Activated CD8-positive, alpha-beta memory T cell treated with anti-CD3 and anti-CD28 coated beads, Interleukin-2, amount 10 ng/mL, durations not matched to agents 7 days and 5 days (primary cell): ENCODE results near the gene EARS2. TPM values are rescaled to one million over a fixed set of nuclear protein-coding genes. Genes with fewer than 3 reads are reported as not detected.
"Not testable (repeated sequence)": the region's sequence is repeated elsewhere in the genome, so short reads cannot be mapped to it uniquely, and the experiment has no call there.

Source experiments
- ATAC-seq: fragments of 150-1000 bp; cut with Tn5 transposase; one replicate; pipeline ENCODE4 v1.10.0; 2021; ENCODE audit warnings: moderate library complexity
- CTCF ChIA-PET: fragments of 350-600 bp; sonication (Branson Sonifier 250); formaldehyde crosslinking; loops from one replicate; lab custom pipeline; 2021; ENCODE audit warnings: antibody characterized with exemption; lab: Charles Lee
- DNase-seq: peaks from one replicate; pipeline ENCODE4 v3.0.0-alpha.2; 2020
- H3K27ac Mint-ChIP-seq: one replicate; pipeline ENCODE4 v1.8.0; 2021; ENCODE audit warnings: mild to moderate bottlenecking, mixed read lengths
- H3K27me3 Mint-ChIP-seq: one replicate; pipeline ENCODE4 v1.8.0; 2021; ENCODE audit warnings: mixed read lengths
- H3K36me3 Mint-ChIP-seq: one replicate; pipeline ENCODE4 v1.8.0; 2021; ENCODE audit warnings: mild to moderate bottlenecking, mixed read lengths
- H3K4me1 Mint-ChIP-seq: one replicate; pipeline ENCODE4 v1.8.0; 2021; ENCODE audit warnings: mixed read lengths
- H3K4me3 Mint-ChIP-seq: one replicate; pipeline ENCODE4 v1.8.0; 2021; ENCODE audit warnings: mild to moderate bottlenecking, moderate library complexity, mixed read lengths
- H3K9me3 Mint-ChIP-seq: one replicate; pipeline ENCODE4 v1.8.0; 2022; ENCODE audit warnings: low read depth, mixed read lengths
- total RNA-seq, 2 experiments: library from RNA; stranded (reverse); gene quantifications; one replicate each; pipeline ENCODE4 v1.2.3, GENCODE V29; 2021

The EARS2 gene
- 10 to 100 TPM; 14.3 to 15.9 TPM for total RNA-seq

DNA sequence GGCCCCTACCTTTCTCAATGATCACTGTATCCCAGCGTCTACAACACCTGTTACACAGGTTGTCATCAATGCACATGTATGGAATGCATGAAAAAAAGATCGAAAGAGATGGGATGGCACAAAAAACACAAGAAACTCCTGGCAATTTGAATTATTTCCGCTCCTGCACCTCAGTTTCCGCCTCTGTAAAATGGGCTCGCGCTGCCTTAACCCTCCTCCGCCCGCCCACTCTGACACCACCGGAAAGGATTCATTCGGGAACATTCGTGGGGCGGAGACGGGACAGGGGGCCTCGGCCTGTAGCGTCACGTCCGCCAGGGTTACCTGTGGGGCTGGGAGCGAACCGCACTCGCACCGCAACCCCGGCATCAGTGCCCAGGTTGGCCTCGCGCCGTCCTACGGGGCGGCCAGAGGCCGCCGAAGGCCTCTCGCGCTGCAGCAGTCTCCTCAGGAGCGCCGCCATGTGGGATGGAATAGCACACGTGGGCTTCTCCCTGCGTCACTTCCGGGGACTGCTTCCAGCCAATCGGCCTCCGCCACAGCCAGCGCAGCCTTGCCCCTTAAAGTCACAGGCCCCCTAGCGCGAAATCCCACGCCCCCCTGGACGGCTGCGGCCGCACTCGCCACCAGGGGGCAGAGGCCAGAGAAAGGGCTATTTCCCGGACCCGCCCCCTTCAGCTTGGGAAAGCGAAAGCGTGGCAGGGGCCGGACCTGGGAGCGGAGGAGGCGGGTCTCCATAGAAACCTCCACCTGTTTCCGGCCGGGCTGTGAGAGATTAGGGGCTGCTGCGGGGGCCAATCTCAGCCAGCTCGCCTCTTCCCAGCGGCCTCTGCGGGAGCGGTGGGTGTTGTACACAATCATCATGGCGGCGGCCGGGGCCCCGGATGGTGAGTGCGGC lies at the start of gene EARS2, which contains the start of gene UBFD1:
EARS2 (minus strand) TSS at position 470 of the 898 bp plus-strand sequence; CDS start at position 463, 7 bp downstream.
UBFD1 (plus strand) TSS at position 847 of the 898 bp plus-strand sequence; CDS start at position 863, 16 bp downstream.
- peaks cover 44% of the 10 kb centered on the region for H3K4me1 Mint-ChIP-seq
- H3K36me3 Mint-ChIP-seq = peaks cover 17% of the 10 kb centered on the region
- H3K27me3 Mint-ChIP-seq = no peaks in the 10 kb centered on the region
- H3K4me3 Mint-ChIP-seq = peak within 1 kb of the TSS; percentile 92
- peak within 1 kb of the TSS; percentile 84 for H3K27ac Mint-ChIP-seq
- CTCF ChIA-PET = interaction anchor here (0.7 to 3.4 kb wide), 16 partner anchors 19 to 947 kb away, joined by 3 to 18 read pairs (median 4); partner anchors contain the start of genes DCTN5, NDUFAB1 and PALB2
- ATAC-seq = peak; percentile 93
- H3K9me3 Mint-ChIP-seq = no peaks in the 10 kb centered on the region
- peak; percentile 98 for DNase-seq

DNA sequence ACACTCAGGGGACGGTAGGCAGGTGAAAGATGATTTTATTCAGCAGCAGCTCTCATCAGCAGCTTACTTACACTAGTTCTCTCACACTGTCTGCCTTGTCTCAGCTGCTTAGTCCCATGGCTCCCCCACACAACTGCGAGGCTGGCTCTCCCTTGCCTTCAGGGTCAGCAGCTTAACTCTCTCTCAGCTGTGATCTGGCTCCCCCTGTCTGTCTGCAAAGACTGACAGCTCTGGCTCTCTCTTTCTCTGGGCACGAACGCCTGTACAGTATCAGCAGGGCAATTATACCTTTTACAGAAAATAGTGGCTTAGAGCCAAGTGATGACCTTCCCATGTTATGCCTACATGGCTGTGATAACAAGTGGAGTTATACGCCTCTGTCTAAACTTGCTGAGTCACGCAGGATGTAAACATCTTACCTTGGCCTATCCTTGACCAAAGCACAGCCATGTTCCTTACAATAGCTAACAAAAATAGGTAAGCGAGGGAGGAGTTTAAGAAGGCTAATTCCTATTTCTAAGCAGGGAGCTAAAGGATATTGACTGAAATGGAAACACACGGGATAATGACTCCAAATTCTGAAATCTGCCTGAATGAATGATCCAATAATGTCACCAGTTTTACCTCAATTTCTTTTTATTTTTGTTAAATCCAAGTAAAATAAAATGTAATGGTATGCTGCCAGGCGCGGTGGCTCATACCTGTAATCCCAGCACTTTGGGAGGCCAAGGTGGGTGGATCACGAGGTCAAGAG lies 40.0 kb upstream of the EARS2 start:
- CTCF ChIA-PET = interaction anchor here (0.6 to 3.3 kb wide), 22 partner anchors 13 to 172 kb away, joined by 3 to 18 read pairs (median 3); partner anchors contain the start of genes DCTN5, EARS2, PALB2 and UBFD1
- H3K27me3 Mint-ChIP-seq = no peaks in the 10 kb centered on the region
- H3K9me3 Mint-ChIP-seq = no peaks in the 10 kb centered on the region
- ATAC-seq (no peak), DNase-seq (peak; percentile 52)
- peaks cover 21% of the 10 kb centered on the region for H3K4me1 Mint-ChIP-seq
- H3K4me3 Mint-ChIP-seq = peak overlapping the region; percentile 14
- peak overlapping the region; percentile 67 for H3K27ac Mint-ChIP-seq
- peaks cover 8% of the 10 kb centered on the region for H3K36me3 Mint-ChIP-seq

DNA sequence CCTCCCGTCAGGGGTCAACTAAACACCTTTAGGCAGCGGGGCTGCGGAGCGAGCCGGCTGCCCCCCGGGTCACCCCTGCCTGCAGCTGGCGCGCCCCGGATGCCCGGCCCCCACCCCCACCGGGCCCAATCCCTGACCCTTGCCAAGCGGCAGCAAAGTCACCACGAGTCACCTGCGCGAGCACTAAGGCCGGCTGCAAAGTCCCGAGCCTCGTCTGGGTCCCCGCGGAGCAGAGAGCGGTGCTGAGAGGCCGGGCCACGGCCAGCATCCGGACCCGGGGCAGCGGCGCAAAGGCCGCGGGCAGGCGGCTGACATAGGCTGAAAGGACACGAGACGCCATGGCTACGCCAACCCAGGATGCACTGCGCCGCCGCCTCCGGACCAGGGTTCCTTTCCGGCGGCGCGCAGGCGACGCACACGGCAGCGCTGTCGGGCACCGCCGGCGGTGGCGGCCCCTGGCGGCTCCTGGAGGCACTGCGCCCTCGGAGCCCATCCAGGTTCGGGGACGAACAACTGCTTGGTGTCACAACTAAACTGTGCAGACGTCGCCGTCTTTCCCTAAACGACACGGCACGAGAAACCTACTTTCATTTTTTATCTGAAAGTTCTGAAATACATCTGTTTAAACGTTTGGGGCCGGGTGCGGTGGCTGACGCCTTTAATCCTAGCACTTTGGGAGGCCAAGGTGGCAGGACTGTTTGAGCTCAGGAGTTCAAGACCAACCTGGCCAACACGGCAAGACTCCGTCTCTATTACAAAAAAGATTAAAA lies 39.0 kb upstream of the EARS2 start, which contains the start of gene NDUFAB1:
NDUFAB1 (minus strand) TSS at position 366 of the 770 bp plus-strand sequence; CDS start at position 340, 26 bp downstream.
- H3K9me3 Mint-ChIP-seq = no peaks in the 10 kb centered on the region
- CTCF ChIA-PET = interaction anchor here (0.6 to 3.3 kb wide), 19 partner anchors 14 to 161 kb away, joined by 3 to 18 read pairs (median 3); partner anchors contain the start of genes DCTN5, EARS2, PALB2 and UBFD1
- peaks cover 21% of the 10 kb centered on the region for H3K4me1 Mint-ChIP-seq
- peaks cover 12% of the 10 kb centered on the region for H3K36me3 Mint-ChIP-seq
- H3K27ac Mint-ChIP-seq = peak within 1 kb of the TSS; percentile 82
- peak within 1 kb of the TSS; percentile 80 for H3K4me3 Mint-ChIP-seq
- ATAC-seq (peak; percentile 99), DNase-seq (peak; percentile 93)
- no peaks in the 10 kb centered on the region for H3K27me3 Mint-ChIP-seq

DNA sequence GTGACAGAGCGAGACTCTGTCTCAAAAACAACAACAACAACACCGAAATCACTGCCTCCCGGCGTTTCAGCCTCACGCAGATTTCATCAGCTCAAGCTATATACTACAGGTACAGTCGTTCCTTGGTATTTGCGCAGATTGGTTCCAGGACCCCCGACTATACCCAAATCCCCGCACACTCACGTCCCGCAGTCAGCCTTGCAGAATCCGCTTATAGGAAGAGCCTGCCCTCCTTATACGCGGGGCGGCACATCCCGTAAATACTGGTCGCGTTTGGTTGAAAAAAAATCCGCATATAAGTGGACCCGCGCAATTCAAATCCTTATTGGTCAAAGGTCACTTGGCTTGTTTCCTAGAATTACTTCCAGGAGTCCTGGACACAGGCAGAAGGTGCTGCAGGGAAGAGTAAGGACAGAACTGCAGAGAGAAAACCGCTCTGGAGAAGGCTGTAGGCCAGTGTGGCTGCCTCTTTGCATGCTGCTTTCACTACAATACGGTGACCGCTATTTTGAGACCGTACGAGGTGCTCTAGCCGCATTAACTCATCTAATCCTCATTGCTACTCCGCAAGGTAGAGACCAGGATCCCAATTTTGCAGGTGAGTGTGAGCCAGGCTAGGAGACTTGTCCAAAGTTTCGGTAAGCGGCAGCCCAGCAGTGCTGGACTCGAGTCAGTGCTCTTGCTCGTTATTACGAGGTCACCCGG lies 38.2 kb upstream of the EARS2 start:
- peak; percentile 9 for ATAC-seq

DNA sequence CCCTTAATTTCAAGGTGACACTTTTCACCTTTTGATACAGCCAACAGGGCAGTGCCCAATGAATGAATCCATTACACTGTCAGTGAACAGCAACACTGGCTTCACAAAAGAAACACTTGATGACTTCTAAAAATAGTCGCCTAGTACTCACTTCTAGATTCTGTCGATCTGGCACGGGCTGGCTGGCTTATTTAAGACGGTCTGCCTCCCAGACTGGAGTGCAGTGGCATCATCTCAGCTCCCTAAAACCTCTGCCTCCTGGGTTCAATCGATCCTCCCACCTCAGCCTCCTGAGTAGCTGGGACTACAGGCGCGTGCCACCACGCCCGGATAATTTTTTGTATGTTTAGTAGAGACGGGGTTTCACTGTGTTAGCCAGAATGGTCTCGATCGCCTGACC lies 37.0 kb upstream of the EARS2 start:
- Mint-ChIP-seq H3K36me3 (peaks cover 22% of the 10 kb centered on the region), H3K9me3 (no peaks in the 10 kb centered on the region), H3K4me1 (peaks cover 21% of the 10 kb centered on the region), H3K27ac (no peak overlapping the region), H3K27me3 (no peaks in the 10 kb centered on the region), H3K4me3 (no peak overlapping the region)
- ATAC-seq (no peak), DNase-seq (no peak)
- CTCF ChIA-PET = no interaction called here

More for the DNA sequence above, 38.2 kb upstream of the EARS2 start:
- CTCF ChIA-PET = interaction anchor here (2.1 kb wide), 1 partner anchor 37 kb away, joined by 18 read pairs; the partner anchor contains the start of genes EARS2 and UBFD1
- Mint-ChIP-seq H3K9me3 (no peaks in the 10 kb centered on the region), H3K27me3 (no peaks in the 10 kb centered on the region), H3K36me3 (peaks cover 16% of the 10 kb centered on the region), H3K4me3 (peak overlapping the region; percentile 80), H3K27ac (peak overlapping the region; percentile 62), H3K4me1 (peaks cover 21% of the 10 kb centered on the region)
- DNase-seq = no peak

DNA sequence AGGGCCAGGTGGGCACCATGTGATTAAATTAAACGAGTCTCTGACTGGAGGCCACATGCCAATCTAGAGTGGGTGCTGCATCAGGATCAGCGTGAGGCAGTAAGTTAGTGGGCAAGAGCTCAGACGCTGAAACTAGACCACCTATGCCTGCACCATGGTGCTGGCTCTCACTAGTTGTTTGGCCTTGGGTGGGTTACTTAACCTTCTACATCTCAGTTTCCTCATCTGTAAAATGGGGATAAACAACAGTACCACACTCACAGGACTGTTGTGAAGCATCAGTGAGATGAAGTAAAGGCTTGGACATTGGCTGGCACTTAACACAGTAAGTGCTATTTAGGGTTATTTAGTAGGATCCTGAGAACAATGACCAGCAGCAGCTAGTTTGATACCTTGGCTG lies 33.0 kb upstream of the EARS2 start:
- no peaks in the 10 kb centered on the region for H3K27me3 Mint-ChIP-seq
- DNase-seq (no peak), ATAC-seq (no peak)
- no peak overlapping the region for H3K4me3 Mint-ChIP-seq
- CTCF ChIA-PET = no interaction called here
- no peaks in the 10 kb centered on the region for H3K9me3 Mint-ChIP-seq
- H3K36me3 Mint-ChIP-seq = peaks cover 32% of the 10 kb centered on the region
- no peak overlapping the region for H3K27ac Mint-ChIP-seq
- H3K4me1 Mint-ChIP-seq = peaks cover 11% of the 10 kb centered on the region

DNA sequence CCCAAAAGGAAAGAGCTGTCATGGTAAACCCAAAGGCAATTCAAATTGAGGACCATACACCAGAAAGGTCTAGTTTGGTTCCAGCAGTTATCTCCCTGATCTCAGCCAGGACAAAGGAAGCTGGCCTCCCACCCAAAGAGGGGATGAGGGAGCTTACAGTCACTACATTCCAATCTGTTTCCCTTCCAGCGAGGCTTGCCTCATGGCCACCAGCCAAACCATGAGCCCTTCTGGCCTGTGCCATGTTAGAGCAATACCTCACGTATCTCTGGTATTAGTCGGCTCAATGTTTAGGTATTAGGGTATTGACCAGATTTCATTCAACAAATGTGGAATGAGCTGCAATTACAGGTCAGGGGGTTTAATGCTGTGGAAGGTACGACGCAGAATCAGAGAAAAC lies 30.6 kb upstream of the EARS2 start:
- Mint-ChIP-seq H3K4me3 (no peak overlapping the region), H3K4me1 (no peaks in the 10 kb centered on the region), H3K27ac (peak overlapping the region; percentile 24), H3K27me3 (no peaks in the 10 kb centered on the region), H3K9me3 (no peaks in the 10 kb centered on the region), H3K36me3 (peaks cover 37% of the 10 kb centered on the region)
- CTCF ChIA-PET = no interaction called here
- DNase-seq (no peak), ATAC-seq (no peak)

DNA sequence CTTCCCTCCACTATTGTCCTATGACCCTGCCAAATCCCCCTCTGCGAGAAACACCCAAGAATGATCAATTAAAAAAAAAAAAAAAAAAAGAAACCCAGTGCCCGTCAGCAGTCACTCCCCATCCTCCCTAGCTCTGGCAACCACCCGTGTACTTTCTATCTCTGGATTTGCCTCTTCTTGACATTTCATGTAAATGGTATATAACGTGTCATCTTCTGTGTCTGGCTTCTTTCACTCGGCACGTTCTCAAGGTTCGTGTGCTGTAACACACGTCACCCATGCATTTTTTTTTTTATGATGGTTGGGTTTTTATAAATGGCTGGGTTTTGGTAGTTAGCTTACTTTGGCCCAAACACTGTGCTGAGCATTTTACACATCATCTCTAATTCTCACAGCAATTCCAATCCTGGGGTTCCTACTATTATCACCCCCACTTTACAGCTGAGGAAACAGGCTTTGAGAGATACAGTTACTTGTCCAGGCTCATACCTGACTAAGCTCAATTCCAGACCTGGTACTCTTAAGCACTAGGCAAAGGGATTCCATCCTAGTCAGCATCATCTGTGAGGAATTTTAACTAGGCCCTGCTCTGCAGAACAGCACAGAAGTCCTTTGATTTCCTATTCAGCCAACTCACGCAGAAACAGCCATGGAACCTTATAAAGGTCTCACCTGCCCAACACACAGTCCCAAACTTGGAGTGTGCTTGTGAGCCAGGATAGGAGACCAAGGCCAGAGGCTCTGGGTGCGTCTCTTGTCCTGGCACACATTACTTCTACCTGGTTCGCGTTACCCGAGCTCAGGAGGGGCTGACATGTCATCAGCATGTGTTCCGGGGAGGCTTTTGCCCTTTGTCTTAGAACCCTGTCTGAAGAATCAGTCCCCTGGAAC lies 27.3 kb upstream of the EARS2 start:
- Mint-ChIP-seq H3K4me3 (no peak overlapping the region), H3K9me3 (no peaks in the 10 kb centered on the region), H3K27ac (no peak overlapping the region), H3K27me3 (no peaks in the 10 kb centered on the region), H3K36me3 (peaks cover 25% of the 10 kb centered on the region), H3K4me1 (no peaks in the 10 kb centered on the region)
- no peak for DNase-seq
- ATAC-seq = no peak
- CTCF ChIA-PET = no interaction called here

DNA sequence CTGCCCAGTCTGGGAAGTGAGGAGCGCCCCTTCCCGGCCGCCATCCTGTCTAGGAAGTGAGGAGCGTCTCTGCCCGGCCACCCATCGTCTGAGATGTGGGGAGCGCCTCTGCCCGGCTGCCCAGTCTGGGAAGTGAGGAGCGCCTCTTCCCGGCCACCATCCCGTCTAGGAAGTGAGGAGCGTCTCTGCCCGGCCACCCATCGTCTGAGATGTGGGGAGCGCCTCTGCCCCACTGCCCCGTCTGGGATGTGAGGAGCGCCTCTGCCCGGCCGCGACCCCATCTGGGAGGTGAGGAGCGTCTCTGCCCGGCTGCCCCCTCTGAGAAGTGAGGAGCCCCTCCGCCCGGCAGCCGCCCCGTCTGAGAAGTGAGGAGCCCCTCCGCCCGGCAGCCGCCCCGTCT lies 26.1 kb upstream of the EARS2 start:
- DNase-seq, H3K9me3 Mint-ChIP-seq, CTCF ChIA-PET, H3K4me1 Mint-ChIP-seq, H3K27ac Mint-ChIP-seq, H3K27me3 Mint-ChIP-seq, H3K4me3 Mint-ChIP-seq, ATAC-seq: not testable (repeated sequence)
- peaks cover 29% of the 10 kb centered on the region for H3K36me3 Mint-ChIP-seq

DNA sequence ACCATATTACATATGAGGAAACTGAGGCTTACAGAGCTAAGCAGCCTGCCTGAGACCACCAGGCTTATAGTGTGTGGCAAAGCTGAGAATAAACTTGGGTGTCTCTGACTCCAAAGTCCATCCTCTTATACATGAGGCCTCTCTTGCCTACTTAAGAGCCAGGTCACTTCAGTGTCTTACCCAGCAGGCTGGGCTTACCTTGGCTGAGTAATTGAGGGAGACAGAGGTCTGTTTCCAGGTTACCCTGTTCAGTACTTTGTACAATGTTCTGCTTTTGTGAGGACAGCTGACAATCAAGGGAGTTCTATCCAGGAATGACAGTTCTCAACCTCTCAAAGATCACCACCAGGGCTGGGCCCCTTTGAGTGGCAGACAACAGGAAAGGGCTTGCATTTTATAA lies 24.6 kb upstream of the EARS2 start:
- no peaks in the 10 kb centered on the region for H3K9me3 Mint-ChIP-seq
- peak overlapping the region; percentile 11 for H3K27ac Mint-ChIP-seq
- peaks cover 26% of the 10 kb centered on the region for H3K36me3 Mint-ChIP-seq
- CTCF ChIA-PET = interaction anchor here (0.8 kb wide), 1 partner anchor 15 kb away, joined by 3 read pairs; no protein-coding TSS in a partner anchor
- H3K27me3 Mint-ChIP-seq = no peaks in the 10 kb centered on the region
- DNase-seq = no peak
- no peak overlapping the region for H3K4me3 Mint-ChIP-seq
- H3K4me1 Mint-ChIP-seq = no peaks in the 10 kb centered on the region
- ATAC-seq = no peak

DNA sequence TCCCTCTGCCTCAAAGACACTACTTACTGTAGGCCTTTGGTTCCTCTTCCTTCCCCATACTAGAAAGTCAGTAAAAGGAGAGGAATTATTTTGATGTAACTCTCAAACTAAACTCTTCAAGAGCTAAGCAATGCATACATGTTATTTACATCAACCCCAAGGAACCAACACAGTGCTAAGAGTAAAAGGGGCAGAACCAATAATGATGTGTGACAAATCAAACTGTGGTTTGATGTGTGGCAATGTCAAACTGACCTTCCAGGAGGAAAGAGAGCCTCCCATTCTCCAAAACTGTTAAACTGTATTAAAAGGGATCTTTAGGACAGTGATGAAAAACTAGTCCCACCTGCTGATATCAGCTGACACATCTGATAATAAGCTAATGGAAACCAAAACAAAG lies 23.2 kb upstream of the EARS2 start:
- no peak overlapping the region for H3K27ac Mint-ChIP-seq
- CTCF ChIA-PET = interaction anchor here (0.5 to 1.0 kb wide), 4 partner anchors 10 to 962 kb away, joined by 3 read pairs; partner anchors contain the start of genes EARS2 and UBFD1
- H3K27me3 Mint-ChIP-seq = no peaks in the 10 kb centered on the region
- ATAC-seq = no peak
- peaks cover 19% of the 10 kb centered on the region for H3K36me3 Mint-ChIP-seq
- no peaks in the 10 kb centered on the region for H3K9me3 Mint-ChIP-seq
- DNase-seq = no peak
- H3K4me1 Mint-ChIP-seq = peaks cover 2% of the 10 kb centered on the region
- H3K4me3 Mint-ChIP-seq = no peak overlapping the region
